ENCODE results near the gene OTOP3.

- TF ChIP-seq CTCF (IDR thresholded peaks at IDR 0.05) = peak in 6 of 7 experiments; percentile 12 to 97 (median 88)
- TF ChIP-seq POLR2A (IDR thresholded peaks at IDR 0.05) = no peak
- no peak for TF ChIP-seq POLR2AphosphoS5 (IDR thresholded peaks at IDR 0.05)
- no peak for TF ChIP-seq EP300 (IDR thresholded peaks at IDR 0.05)
Measured at GRCh38 chr17:74957935-74958740, 22.4 kb downstream of the OTOP3 start.
